Kidney (tissue), 14 donors: ENCODE measurements around the gene MMP27. TPM values are rescaled to one million over a fixed set of nuclear protein-coding genes. Genes with fewer than 3 reads are reported as not detected.

ENCODE experiments used
- DNase-seq, 5 donors: peaks; one replicate each; pipeline ENCODE4 v3.0.0-alpha.2; 2013 to 2020
- FAIRE-seq: peaks from 2 replicates; lab custom pipeline; 2012; peaks lifted over from hg19 to GRCh38; lab: Jason Lieb, UNC
- H3K27ac ChIP-seq, 2 donors: one replicate each; pipeline ENCODE4 v1.7.0; 2013; ENCODE audit warnings: low read depth in 2 of 2, low read length in 2 of 2, inconsistent platforms in 1 of 2
- H3K27me3 ChIP-seq: one replicate; pipeline ENCODE4 v1.7.1; 2013; ENCODE audit warnings: low read length, inconsistent platforms; ENCODE audit not compliant: control insufficient read depth, insufficient read depth
- H3K36me3 ChIP-seq, 3 donors: one replicate each; pipeline versions ENCODE4 v1.7.0 to v1.7.1; 2013; ENCODE audit warnings: low read length in 3 of 3, control low read depth in 1 of 3, inconsistent platforms in 1 of 3; ENCODE audit not compliant: insufficient read depth in 3 of 3, control insufficient read depth in 2 of 3
- H3K4me1 ChIP-seq, 3 donors: one replicate each; pipeline versions ENCODE4 v1.7.0 to v1.7.1; 2013; ENCODE audit warnings: low read length in 3 of 3, inconsistent platforms in 1 of 3, low read depth in 1 of 3; ENCODE audit not compliant: control insufficient read depth in 2 of 3, insufficient read depth in 2 of 3
- H3K4me3 ChIP-seq, 3 donors: one replicate each; pipeline versions ENCODE4 v1.7.0 to v1.8.1; 2013; ENCODE audit warnings: low read length in 3 of 3, control low read depth in 1 of 3, inconsistent platforms in 1 of 3
- H3K9ac ChIP-seq, 3 donors: one replicate each; pipeline versions ENCODE4 v1.7.0 to v1.7.1; 2013; ENCODE audit warnings: low read length in 3 of 3, control low read depth in 1 of 3, inconsistent platforms in 1 of 3
- H3K9me3 ChIP-seq, 3 donors: one replicate each; pipeline versions ENCODE4 v1.7.0 to v1.7.1; 2013; ENCODE audit warnings: low read length in 3 of 3, control low read depth in 1 of 3, inconsistent platforms in 1 of 3; ENCODE audit not compliant: control insufficient read depth in 2 of 3, insufficient read depth in 1 of 3
- CTCF ChIP-seq: IDR thresholded peaks from 3 replicates; pipeline ENCODE4 v1.5.1; 2012; ENCODE audit warnings: mild to moderate bottlenecking, moderate library complexity, borderline replicate concordance; ENCODE audit not compliant: insufficient read depth; ENCODE audit errors: extremely low read depth
- intact Hi-C: fragments of 100-400 bp; cut with DNase I; formaldehyde crosslinking; loops from one replicate; pipeline ENCODE4 v1.11.1; 2022
- polyA plus RNA-seq: library from polyadenylated mRNA; stranded (reverse); fragments of 350-450 nt; fragmentation: Illumina TruSeq; extraction: RNeasy Lipid Tissue Mini Kit (QIAGEN cat#74804); gene quantifications from one replicate; pipeline ENCODE4 v1.2.3, GENCODE V29; 2014; ENCODE audit warnings: low read depth, low replicate concordance; ENCODE audit not compliant: insufficient read depth
- total RNA-seq: library from RNA; stranded (reverse); fragmentation: NEBNext Ultra II Directional; extraction: Animal tissue kit (Norgen Biotek cat#: 25700); gene quantifications from one replicate; pipeline ENCODE4 v1.2.1, GENCODE V29; 2021
- donor health status: control.
- donor health status: control.
- donor health status: control.
- donor health status: control.
- donor health status: control.
- donor health status: DM: yes; HTN: yes; CAD: no.
- donor health status: Normal renal cell carcinoma (clear cell type).

Gene MMP27
- total and polyA plus RNA-seq, 2 donors from 2014 or later, result not detected

- Histone ChIP-seq H3K27ac (no peak overlapping the region), H3K27me3 (no peaks in the 10 kb centered on the region), H3K4me3 (no peak overlapping the region), H3K9me3 (peaks cover 0 to 2% (median 0%) of the 10 kb centered on the region in 3 donors), H3K4me1 (no peaks in the 10 kb centered on the region), H3K9ac (no peak overlapping the region), H3K36me3 (no peaks in the 10 kb centered on the region)
- FAIRE-seq (no peak), DNase-seq (no peak)
- no peak for TF ChIP-seq CTCF
- intact Hi-C loops, result no loop called here
These were observed 50.8 kb downstream of the MMP27 start for GRCh38 chr11:102654761-102655160.

GRCh38 chr11:102653744-102654291, 51.8 kb downstream of the MMP27 start:
- no peak overlapping the region for H3K9ac ChIP-seq
- H3K4me3 ChIP-seq, result no peak overlapping the region
- intact Hi-C loops, result no loop called here
- H3K27me3 ChIP-seq, result no peaks in the 10 kb centered on the region
- H3K4me1 ChIP-seq, result no peaks in the 10 kb centered on the region
- FAIRE-seq (no peak), DNase-seq (no peak)
- no peaks in the 10 kb centered on the region for H3K36me3 ChIP-seq
- H3K9me3 ChIP-seq, result peaks cover 0 to 2% (median 0%) of the 10 kb centered on the region in 3 donors
- no peak overlapping the region for H3K27ac ChIP-seq
- no peak for TF ChIP-seq CTCF

- Histone ChIP-seq H3K9me3 (no peaks in the 10 kb centered on the region), H3K4me3 (no peak overlapping the region), H3K9ac (no peak overlapping the region), H3K27ac (no peak overlapping the region), H3K27me3 (no peaks in the 10 kb centered on the region), H3K4me1 (no peaks in the 10 kb centered on the region), H3K36me3 (no peaks in the 10 kb centered on the region)
- FAIRE-seq (no peak), DNase-seq (no peak)
- no peak for TF ChIP-seq CTCF
- intact Hi-C loops, result no loop called here
These were observed 58.1 kb downstream of the MMP27 start for GRCh38 chr11:102647430-102647829.

GRCh38 chr11:102643941-102644340, 61.6 kb downstream of the MMP27 start:
- Histone ChIP-seq H3K27ac (no peak overlapping the region), H3K27me3 (no peaks in the 10 kb centered on the region), H3K9ac (no peak overlapping the region), H3K36me3 (no peaks in the 10 kb centered on the region), H3K4me1 (no peaks in the 10 kb centered on the region), H3K4me3 (no peak overlapping the region), H3K9me3 (no peaks in the 10 kb centered on the region)
- FAIRE-seq, result no peak
- no peak for TF ChIP-seq CTCF
- no peak for DNase-seq
- intact Hi-C loops, result no loop called here
